GM18526 (cell line): ENCODE results near the gene CD96.

Experiments
- POLR2A ChIP-seq: IDR thresholded peaks from 3 replicates; pipeline ENCODE4 v1.6.1; 2011; ENCODE audit not compliant: insufficient read length; ENCODE audit errors: extremely low read depth

Gene CD96

GRCh38 chr3:111541911-111542483 is at the start of gene CD96:
Gene CD96, plus strand, starts transcription at chr3:111542197. Its CDS starts 52 bp downstream, at chr3:111542249.
- TF ChIP-seq POLR2A: no peak

- TF ChIP-seq POLR2A: no peak
Measured at GRCh38 chr3:111493276-111493675, 48.7 kb upstream of the CD96 start.

- TF ChIP-seq POLR2A: no peak
Measured at GRCh38 chr3:111496894-111497559, 45.0 kb upstream of the CD96 start.

GRCh38 chr3:111498022-111498421 is 44.0 kb upstream of the CD96 start:
- no peak for TF ChIP-seq POLR2A

GRCh38 chr3:111506435-111506834 is 35.6 kb upstream of the CD96 start:
- TF ChIP-seq POLR2A: no peak

- TF ChIP-seq POLR2A: no peak
Measured at GRCh38 chr3:111509308-111509707, 32.7 kb upstream of the CD96 start.

GRCh38 chr3:111517801-111518200 is 24.2 kb upstream of the CD96 start:
- TF ChIP-seq POLR2A: no peak

- no peak for TF ChIP-seq POLR2A
Measured at GRCh38 chr3:111519178-111519855, 22.7 kb upstream of the CD96 start.

- no peak for TF ChIP-seq POLR2A
Measured at GRCh38 chr3:111521891-111522290, 20.1 kb upstream of the CD96 start.

- no peak for TF ChIP-seq POLR2A
Measured at GRCh38 chr3:111531446-111531845, 10.6 kb upstream of the CD96 start.

GRCh38 chr3:111534701-111535100 is 7.3 kb upstream of the CD96 start:
- no peak for TF ChIP-seq POLR2A

GRCh38 chr3:111538111-111538510 is 3.9 kb upstream of the CD96 start:
- TF ChIP-seq POLR2A: no peak

- TF ChIP-seq POLR2A: no peak
Measured at GRCh38 chr3:111538681-111539083, 3.3 kb upstream of the CD96 start.

- no peak for TF ChIP-seq POLR2A
Measured at GRCh38 chr3:111539351-111540331, 2.4 kb upstream of the CD96 start.

GRCh38 chr3:111541391-111541790 is 606 bp upstream of the CD96 start:
- no peak for TF ChIP-seq POLR2A

GRCh38 chr3:111542611-111543300 is 759 bp downstream of the CD96 start:
- TF ChIP-seq POLR2A: no peak
